HG03571 (cell line): Measurements from ENCODE around the gene KLHL2.

Experiments
- ATAC-seq: cut with Tn5 transposase; IDR thresholded peaks from one replicate; pipeline ENCODE4 v1.9.1; 2021; ENCODE audit not compliant: unreplicated experiment

Gene KLHL2

GRCh38 chr4:165360985-165361670 is 153.8 kb downstream of the KLHL2 start:
- ATAC-seq = no peak

GRCh38 chr4:165361810-165362209 is 154.4 kb downstream of the KLHL2 start:
- ATAC-seq = no peak

DNA sequence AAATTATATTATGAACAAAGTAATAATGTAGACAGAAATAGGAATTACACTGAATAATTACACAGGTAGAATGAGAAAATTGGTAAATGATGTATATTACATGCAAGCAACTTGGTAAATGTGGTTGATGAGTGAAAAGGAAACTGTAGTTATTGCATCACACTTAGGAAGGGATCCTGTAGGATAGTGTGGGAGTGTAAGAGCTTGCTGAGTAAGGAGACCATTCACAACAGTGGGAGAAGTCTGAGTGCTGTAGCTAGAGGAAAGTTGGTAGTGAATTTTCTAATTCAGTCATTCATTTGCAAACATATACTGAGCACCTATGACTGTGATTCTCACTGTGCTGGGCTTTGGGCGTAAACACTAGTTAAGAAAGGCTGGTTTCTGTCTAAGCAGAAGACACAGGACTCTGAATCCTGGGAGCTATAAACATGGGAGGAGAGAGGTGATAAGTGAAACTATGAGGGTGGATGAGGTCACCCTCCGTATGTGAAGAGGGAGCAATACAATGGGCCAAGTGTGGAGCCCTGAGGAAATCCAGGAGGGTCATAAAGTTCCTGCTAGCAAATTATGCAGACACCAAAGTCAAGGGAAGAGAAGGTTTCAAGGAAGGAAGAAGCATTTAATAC is 157.2 kb downstream of the KLHL2 start:
- no peak for ATAC-seq

DNA sequence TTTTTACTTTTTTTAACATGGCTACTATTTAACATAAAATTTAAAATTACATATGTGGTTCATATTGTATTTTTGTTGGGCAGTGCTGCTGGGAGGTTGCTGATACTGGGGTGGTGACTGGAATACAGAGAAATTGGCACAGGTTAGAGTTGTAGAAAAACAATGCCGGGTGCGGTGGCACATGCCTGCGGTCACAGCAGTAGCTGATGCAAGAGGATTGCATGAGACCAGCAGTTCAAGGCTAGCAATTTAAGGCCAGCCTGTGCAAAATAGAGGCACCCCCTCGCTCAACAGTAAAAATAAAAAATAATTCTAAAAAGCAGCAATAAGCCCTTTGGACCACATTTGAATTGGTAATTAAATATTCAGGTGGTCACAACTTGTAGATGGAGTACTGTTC is 159.7 kb downstream of the KLHL2 start:
- ATAC-seq = no peak

- no peak for ATAC-seq
These were observed 160.8 kb downstream of the KLHL2 start for GRCh38 chr4:165368114-165368513.

- ATAC-seq = no peak
These were observed 161.2 kb downstream of the KLHL2 start for GRCh38 chr4:165368567-165368966.

- no peak for ATAC-seq
These were observed 162.2 kb downstream of the KLHL2 start for GRCh38 chr4:165369522-165369921.

DNA sequence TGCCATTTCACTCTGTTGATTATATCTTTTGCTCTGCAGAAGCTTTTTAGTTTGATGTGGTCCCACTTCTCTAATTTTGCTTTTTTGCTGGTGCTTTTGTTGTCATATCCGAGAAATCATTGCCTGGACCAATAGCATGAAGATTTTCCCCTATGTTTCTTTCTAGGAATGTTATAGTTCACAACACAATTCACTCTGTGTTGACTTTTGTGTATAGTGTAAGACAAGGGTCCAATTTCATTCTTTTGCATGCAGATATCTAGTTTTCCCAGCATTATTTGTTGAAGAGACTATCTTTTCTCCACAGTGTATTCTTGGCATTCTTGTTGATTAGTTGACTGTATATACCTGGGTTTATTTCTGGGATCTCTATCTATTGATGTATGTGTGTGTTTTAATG is 163.2 kb downstream of the KLHL2 start:
- no peak for ATAC-seq
